IMR-90 (cell line): ENCODE measurements around the gene SNRNP70. TPM values are rescaled to one million over a fixed set of nuclear protein-coding genes. Genes with fewer than 3 reads are reported as not detected.

Source experiments
- ATAC-seq: fragments of 200-7000 bp; cut with Tn5 transposase; 2 replicates; pipeline ENCODE4 v1.9.1; 2020; ENCODE audit warnings: low read depth, mild to moderate bottlenecking, moderate library complexity
- BruUV-seq: library from RNA; stranded (reverse); fragments of 400-500 nt; replicated peaks from 2 replicates; lab custom pipeline; 2021; lab: Mats Ljungman, UMichigan
- CTCF ChIA-PET: fragments of 300-600 bp; formaldehyde crosslinking; extraction: SDS; loops from one replicate; lab custom pipeline; 2021; ENCODE audit warnings: antibody characterized with exemption; lab: Yijun Ruan, JAX
- POLR2A ChIA-PET: fragments of 300-600 bp; sonication (Branson Sonifier 250); formaldehyde crosslinking; loops from one replicate; lab custom pipeline; 2022; ENCODE audit warnings: antibody characterized with exemption; ENCODE audit not compliant: unreplicated experiment; lab: Charles Lee
- DNase-seq: peaks from one replicate; pipeline ENCODE4 v3.0.0; 2013
- H2AFZ ChIP-seq: replicated peaks from 2 replicates; pipeline ENCODE3; 2013; ENCODE audit warnings: low read length, mild to moderate bottlenecking; ENCODE audit not compliant: poor library complexity
- H2AK5ac ChIP-seq: 2 replicates; pipeline ENCODE4 v1.6.1; 2013; ENCODE audit warnings: low read depth, low read length, inconsistent platforms
- H2AK9ac ChIP-seq: replicated peaks from 2 replicates; pipeline ENCODE3; 2013; ENCODE audit warnings: mild to moderate bottlenecking, low read depth, low read length, moderate library complexity; ENCODE audit not compliant: poor library complexity
- H2BK120ac ChIP-seq: 2 replicates; pipeline ENCODE4 v1.6.1; 2013; ENCODE audit warnings: low read depth, low read length, inconsistent platforms
- H2BK15ac ChIP-seq: 3 replicates; pipeline ENCODE4 v1.6.1; 2013; ENCODE audit warnings: low read depth, low read length, inconsistent platforms
- H2BK20ac ChIP-seq: 2 replicates; pipeline ENCODE4 v1.6.1; 2013; ENCODE audit warnings: low read depth, mild to moderate bottlenecking, inconsistent platforms, low read length, moderate library complexity
- H2BK5ac ChIP-seq: 2 replicates; pipeline ENCODE4 v1.6.1; 2013; ENCODE audit warnings: mild to moderate bottlenecking, low read depth, low read length, inconsistent platforms; ENCODE audit not compliant: poor library complexity, severe bottlenecking
- H3K14ac ChIP-seq: replicated peaks from 2 replicates; pipeline ENCODE4 v1.6.1; 2013; ENCODE audit warnings: low read depth, low read length, inconsistent platforms
- H3K18ac ChIP-seq: 2 replicates; pipeline ENCODE4 v1.6.1; 2013; ENCODE audit warnings: low read depth, low read length, control low read depth
- H3K23ac ChIP-seq: 2 replicates; pipeline ENCODE4 v1.6.1; 2013; ENCODE audit warnings: low read depth, low read length, inconsistent platforms
- H3K27ac ChIP-seq: 2 replicates; pipeline ENCODE4 v1.5.1; 2013; ENCODE audit warnings: mild to moderate bottlenecking, control low read depth, low read length; ENCODE audit not compliant: insufficient read depth
- H3K27me3 ChIP-seq: 2 replicates; pipeline ENCODE4 v1.6.1; 2013; ENCODE audit warnings: low read length; ENCODE audit not compliant: control insufficient read depth, insufficient read depth
- H3K36me3 ChIP-seq: 2 replicates; pipeline ENCODE4 v1.6.1; 2013; ENCODE audit warnings: low read length, mixed read lengths; ENCODE audit not compliant: control insufficient read depth, insufficient read depth
- H3K4ac ChIP-seq: 2 replicates; pipeline ENCODE4 v1.6.1; 2013; ENCODE audit warnings: low read depth, low read length, inconsistent platforms
- H3K4me1 ChIP-seq: 2 replicates; pipeline ENCODE4 v1.6.1; 2013; ENCODE audit warnings: low read length, mixed read lengths; ENCODE audit not compliant: control insufficient read depth, insufficient read depth
- H3K4me2 ChIP-seq: 2 replicates; pipeline ENCODE4 v1.6.1; 2013; ENCODE audit warnings: low read depth, mild to moderate bottlenecking, control low read depth, low read length, moderate library complexity
- H3K4me3 ChIP-seq: 2 replicates; pipeline ENCODE4 v1.5.1; 2013; ENCODE audit warnings: low read depth, mild to moderate bottlenecking, control low read depth, low read length, moderate library complexity; ENCODE audit not compliant: insufficient read depth
- H3K56ac ChIP-seq: 2 replicates; pipeline ENCODE4 v1.6.1; 2013; ENCODE audit warnings: low read length, inconsistent platforms; ENCODE audit not compliant: insufficient read depth; ENCODE audit errors: extremely low read depth
- H3K79me1 ChIP-seq, 2 experiments: 2 replicates each; pipeline ENCODE4 v1.6.1; 2013; ENCODE audit warnings: low read length in 2 of 2, inconsistent platforms in 1 of 2, low read depth in 1 of 2
- H3K9ac ChIP-seq: 2 replicates; pipeline ENCODE4 v1.6.1; 2013; ENCODE audit warnings: low read depth, low read length, control low read depth
- H3K9me1 ChIP-seq: 2 replicates; pipeline ENCODE4 v1.6.1; 2013; ENCODE audit warnings: low read length, inconsistent platforms; ENCODE audit not compliant: insufficient read depth
- H3K9me3 ChIP-seq: 2 replicates; pipeline ENCODE4 v1.6.1; 2013; ENCODE audit warnings: low read length; ENCODE audit not compliant: control insufficient read depth, insufficient read depth
- H4K20me1 ChIP-seq: 2 replicates; pipeline ENCODE4 v1.6.1; 2013; ENCODE audit warnings: low read length, inconsistent platforms; ENCODE audit not compliant: insufficient read depth
- H4K5ac ChIP-seq: 2 replicates; pipeline ENCODE4 v1.6.1; 2013; ENCODE audit warnings: mild to moderate bottlenecking, low read depth, low read length, control low read depth
- H4K8ac ChIP-seq, 2 experiments: 2 replicates each; pipeline ENCODE4 v1.6.1; 2013; ENCODE audit warnings: low read depth in 2 of 2, low read length in 2 of 2, control low read depth in 1 of 2, inconsistent platforms in 1 of 2
- H4K91ac ChIP-seq: 2 replicates; pipeline ENCODE4 v1.6.1; 2013; ENCODE audit warnings: low read depth, low read length, inconsistent platforms; ENCODE audit not compliant: insufficient read depth
- BHLHE40 ChIP-seq: fragments of 150-350 bp; IDR thresholded peaks from 2 replicates; pipeline ENCODE4 v1.6.1; 2016; ENCODE audit warnings: mild to moderate bottlenecking, low read depth, low read length
- CEBPB ChIP-seq: IDR thresholded peaks from 2 replicates; pipeline ENCODE4 v1.6.1; 2012; ENCODE audit warnings: low read depth, low read length, improper control_type of control experiment
- CHD1 ChIP-seq: IDR thresholded peaks from 2 replicates; pipeline ENCODE4 v1.6.1; 2012; ENCODE audit warnings: low read depth, low read length, improper control_type of control experiment
- FOS ChIP-seq: fragments of 150-350 bp; IDR thresholded peaks from 2 replicates; pipeline ENCODE4 v1.6.1; 2016; ENCODE audit warnings: low read depth, low read length
- MAFK ChIP-seq: IDR thresholded peaks from 2 replicates; pipeline ENCODE4 v1.6.1; 2012; ENCODE audit warnings: low read depth, low read length, improper control_type of control experiment
- MAZ ChIP-seq: IDR thresholded peaks from 2 replicates; pipeline ENCODE4 v1.6.1; 2012; ENCODE audit warnings: low read depth, mild to moderate bottlenecking, low read length, improper control_type of control experiment, moderate library complexity, borderline replicate concordance
- MXI1 ChIP-seq: IDR thresholded peaks from 2 replicates; pipeline ENCODE4 v1.6.1; 2012; ENCODE audit warnings: low read depth, mild to moderate bottlenecking, low read length, moderate library complexity, borderline replicate concordance
- NFE2L2 ChIP-seq: fragments of 150-350 bp; IDR thresholded peaks from 2 replicates; pipeline ENCODE4 v1.6.1; 2016; ENCODE audit warnings: low read depth, mild to moderate bottlenecking, low read length
- POLR2A ChIP-seq: IDR thresholded peaks from 2 replicates; pipeline ENCODE4 v1.6.1; 2012; ENCODE audit warnings: mild to moderate bottlenecking, low read depth, low read length
- RAD21 ChIP-seq: IDR thresholded peaks from 2 replicates; pipeline ENCODE4 v1.6.1; 2012; ENCODE audit warnings: low read length, improper control_type of control experiment
- RCOR1 ChIP-seq: IDR thresholded peaks from 2 replicates; pipeline ENCODE4 v1.6.1; 2012; ENCODE audit warnings: mild to moderate bottlenecking, low read length, improper control_type of control experiment; ENCODE audit not compliant: insufficient replicate concordance
- RFX5 ChIP-seq: IDR thresholded peaks from 2 replicates; pipeline ENCODE4 v1.8.0; 2012; ENCODE audit warnings: low read depth, mild to moderate bottlenecking, low read length, moderate library complexity
- SMC3 ChIP-seq: fragments of 150-350 bp; IDR thresholded peaks from 2 replicates; pipeline ENCODE4 v1.6.1; 2016; ENCODE audit warnings: low read depth, mild to moderate bottlenecking, antibody characterized with exemption, low read length, moderate library complexity
- WGBS, 2 experiments: methylation state at CpG; one replicate each; pipeline versions ENCODE4 v1.1.5 to v1.1.7; 2013; ENCODE audit warnings: missing lambda C conversion rate in 2 of 2; ENCODE audit not compliant: insufficient read length in 1 of 2; ENCODE audit errors: extremely low coverage in 2 of 2; 5-methylcytosine and 5-hydroxymethylcytosine counted together
- dilution Hi-C: fragments of 300-500 bp; cut with HindIII; formaldehyde crosslinking; loops from one replicate; pipeline ENCODE4 v1.14.3; 2018; ENCODE audit warnings: low sequenced_read_pairs; ENCODE audit not compliant: unreplicated experiment
- in situ Hi-C: fragments of 300-500 bp; cut with MboI; formaldehyde crosslinking; loops from 3 replicates; pipeline ENCODE4 v1.14.3; 2019; ENCODE audit warnings: low sequenced_read_pairs, inconsistent platforms, mixed read lengths
- intact Hi-C: fragments of 100-400 bp; cut with micrococcal nuclease; formaldehyde crosslinking; loops from 2 replicates; pipeline ENCODE4 v1.10.0; 2022
- polyA plus RNA-seq, 3 experiments: library from polyadenylated mRNA; depleted of rRNA; stranded (reverse); fragments of >200 nt; gene quantifications; 2 replicates each; pipeline ENCODE4 v1.2.3, GENCODE V29; 2012; ENCODE audit warnings: low replicate concordance in 1 of 3
- total RNA-seq: library from RNA; depleted of rRNA; stranded (reverse); fragments of >200 nt; gene quantifications from 2 replicates; pipeline ENCODE4 v1.2.3, GENCODE V29; 2012
- TF ChIP-seq, protein P1 (sequence below): fragments of 150-350 bp; IDR thresholded peaks from 2 replicates; pipeline ENCODE4 v1.6.1; 2016; ENCODE audit warnings: low read depth, mild to moderate bottlenecking, low read length, moderate library complexity, borderline replicate concordance
- TF ChIP-seq, protein P2 (sequence below): fragments of 150-350 bp; IDR thresholded peaks from 2 replicates; pipeline ENCODE4 v1.6.1; 2017; ENCODE audit warnings: mild to moderate bottlenecking, antibody characterized with exemption, low read length, low read depth
- TF ChIP-seq, protein P3 (sequence below): conservative IDR thresholded peaks from 2 replicates; pipeline ENCODE4 v1.5.1; 2012; ENCODE audit warnings: mild to moderate bottlenecking, low read depth, low read length, improper control_type of control experiment

SNRNP70 gene
- total and polyA plus RNA-seq, 2 of the 4 experiments (the other 2 are of a cell fraction): 72.8 to 200 TPM

DNA sequence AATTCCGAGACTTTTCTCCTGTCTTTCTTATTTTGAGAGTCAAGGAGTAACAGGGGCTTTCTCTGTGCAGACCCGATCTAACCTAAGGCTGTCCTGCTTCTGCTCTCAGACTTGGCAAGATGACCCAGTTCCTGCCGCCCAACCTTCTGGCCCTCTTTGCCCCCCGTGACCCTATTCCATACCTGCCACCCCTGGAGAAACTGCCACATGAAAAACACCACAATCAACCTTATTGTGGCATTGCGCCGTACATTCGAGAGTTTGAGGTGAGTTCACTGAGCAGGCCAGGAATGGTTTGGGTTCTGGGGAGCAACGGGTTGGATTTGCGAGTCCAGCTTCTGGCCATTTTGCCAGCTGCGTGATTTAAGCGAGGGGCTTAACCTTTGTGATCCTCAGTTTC lies 1.0 kb downstream of the SNRNP70 start:
- Histone ChIP-seq H2AK5ac (peak overlapping the region; percentile 57), H3K18ac (no peak overlapping the region), H2BK20ac (no peak overlapping the region), H4K5ac (no peak overlapping the region), H2BK120ac (no peak overlapping the region), H3K9me3 (no peaks in the 10 kb centered on the region), H3K4me3 (peak overlapping the region; percentile 69), H2AFZ (peak overlapping the region; percentile 21), H2BK15ac (no peak overlapping the region), H3K79me1 (peaks cover 13 to 39% of the 10 kb centered on the region in 2 experiments), H3K56ac (peak overlapping the region; percentile 72; the same call in 1 of the 2 replicates), H2BK5ac (no peak overlapping the region), H3K14ac (peak overlapping the region; percentile 89; the same call in 1 of the 2 replicates), H4K8ac (no peak overlapping the region), H3K4me2 (peak overlapping the region; percentile 86), H3K4me1 (peaks cover 6% of the 10 kb centered on the region), H3K9ac (peak overlapping the region; percentile 86), H3K27ac (peak overlapping the region; percentile 34; the same call in 1 of the 2 replicates), H2AK9ac (peak overlapping the region; percentile 84), H4K20me1 (peaks cover 52% of the 10 kb centered on the region), H3K4ac (peak overlapping the region; percentile 91), H3K23ac (peak overlapping the region; percentile 62), H3K36me3 (peaks cover 29% of the 10 kb centered on the region), H4K91ac (no peak overlapping the region), H3K9me1 (0 out of 2 replicates have a peak, but pooled peaks cover 2% of the 10 kb centered on the region), H3K27me3 (no peaks in the 10 kb centered on the region)
- ChIA-PET CTCF (no interaction called here), POLR2A (no interaction called here)
- dilution Hi-C loops (no loop called here), intact Hi-C loops (no loop called here), in situ Hi-C loops (no loop called here)
- no TSS peak for BruUV-seq
- TF ChIP-seq RCOR1: no peak
- TF ChIP-seq, protein P1, sequence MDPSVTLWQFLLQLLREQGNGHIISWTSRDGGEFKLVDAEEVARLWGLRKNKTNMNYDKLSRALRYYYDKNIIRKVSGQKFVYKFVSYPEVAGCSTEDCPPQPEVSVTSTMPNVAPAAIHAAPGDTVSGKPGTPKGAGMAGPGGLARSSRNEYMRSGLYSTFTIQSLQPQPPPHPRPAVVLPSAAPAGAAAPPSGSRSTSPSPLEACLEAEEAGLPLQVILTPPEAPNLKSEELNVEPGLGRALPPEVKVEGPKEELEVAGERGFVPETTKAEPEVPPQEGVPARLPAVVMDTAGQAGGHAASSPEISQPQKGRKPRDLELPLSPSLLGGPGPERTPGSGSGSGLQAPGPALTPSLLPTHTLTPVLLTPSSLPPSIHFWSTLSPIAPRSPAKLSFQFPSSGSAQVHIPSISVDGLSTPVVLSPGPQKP: no peak
- TF ChIP-seq NFE2L2: no peak
- TF ChIP-seq CHD1: no peak
- no peak for TF ChIP-seq RFX5
- no peak for TF ChIP-seq POLR2A
- no peak for TF ChIP-seq RAD21
- TF ChIP-seq, protein P2, sequence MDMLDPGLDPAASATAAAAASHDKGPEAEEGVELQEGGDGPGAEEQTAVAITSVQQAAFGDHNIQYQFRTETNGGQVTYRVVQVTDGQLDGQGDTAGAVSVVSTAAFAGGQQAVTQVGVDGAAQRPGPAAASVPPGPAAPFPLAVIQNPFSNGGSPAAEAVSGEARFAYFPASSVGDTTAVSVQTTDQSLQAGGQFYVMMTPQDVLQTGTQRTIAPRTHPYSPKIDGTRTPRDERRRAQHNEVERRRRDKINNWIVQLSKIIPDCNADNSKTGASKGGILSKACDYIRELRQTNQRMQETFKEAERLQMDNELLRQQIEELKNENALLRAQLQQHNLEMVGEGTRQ: no peak
- no peak for TF ChIP-seq SMC3
- TF ChIP-seq BHLHE40: no peak
- no peak for TF ChIP-seq FOS
- no peak for TF ChIP-seq CEBPB
- TF ChIP-seq MXI1: no peak
- TF ChIP-seq MAZ: no peak
- TF ChIP-seq MAFK: no peak
- TF ChIP-seq, protein P3, sequence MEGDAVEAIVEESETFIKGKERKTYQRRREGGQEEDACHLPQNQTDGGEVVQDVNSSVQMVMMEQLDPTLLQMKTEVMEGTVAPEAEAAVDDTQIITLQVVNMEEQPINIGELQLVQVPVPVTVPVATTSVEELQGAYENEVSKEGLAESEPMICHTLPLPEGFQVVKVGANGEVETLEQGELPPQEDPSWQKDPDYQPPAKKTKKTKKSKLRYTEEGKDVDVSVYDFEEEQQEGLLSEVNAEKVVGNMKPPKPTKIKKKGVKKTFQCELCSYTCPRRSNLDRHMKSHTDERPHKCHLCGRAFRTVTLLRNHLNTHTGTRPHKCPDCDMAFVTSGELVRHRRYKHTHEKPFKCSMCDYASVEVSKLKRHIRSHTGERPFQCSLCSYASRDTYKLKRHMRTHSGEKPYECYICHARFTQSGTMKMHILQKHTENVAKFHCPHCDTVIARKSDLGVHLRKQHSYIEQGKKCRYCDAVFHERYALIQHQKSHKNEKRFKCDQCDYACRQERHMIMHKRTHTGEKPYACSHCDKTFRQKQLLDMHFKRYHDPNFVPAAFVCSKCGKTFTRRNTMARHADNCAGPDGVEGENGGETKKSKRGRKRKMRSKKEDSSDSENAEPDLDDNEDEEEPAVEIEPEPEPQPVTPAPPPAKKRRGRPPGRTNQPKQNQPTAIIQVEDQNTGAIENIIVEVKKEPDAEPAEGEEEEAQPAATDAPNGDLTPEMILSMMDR: no peak
- WGBS, 2 experiments: 73% methylated on average over 6 of the region's 11 CpGs; no CpG with 5 or more reads in 1 of the 2 experiments
- ATAC-seq: no peak
- DNase-seq: no peak
